IMR-90 (cell line): Measurements from ENCODE around the gene IFT52. TPM values are rescaled to one million over a fixed set of nuclear protein-coding genes. Genes with fewer than 3 reads are reported as not detected.

Source experiments
- ATAC-seq: fragments of 200-7000 bp; cut with Tn5 transposase; 2 replicates; pipeline ENCODE4 v1.9.1; 2020; ENCODE audit warnings: low read depth, mild to moderate bottlenecking, moderate library complexity
- BruUV-seq: library from RNA; stranded (reverse); fragments of 400-500 nt; replicated peaks from 2 replicates; lab custom pipeline; 2021; lab: Mats Ljungman, UMichigan
- CTCF ChIA-PET: fragments of 300-600 bp; formaldehyde crosslinking; extraction: SDS; loops from one replicate; lab custom pipeline; 2021; ENCODE audit warnings: antibody characterized with exemption; lab: Yijun Ruan, JAX
- POLR2A ChIA-PET: fragments of 300-600 bp; sonication (Branson Sonifier 250); formaldehyde crosslinking; loops from one replicate; lab custom pipeline; 2022; ENCODE audit warnings: antibody characterized with exemption; ENCODE audit not compliant: unreplicated experiment; lab: Charles Lee
- DNase-seq: peaks from one replicate; pipeline ENCODE4 v3.0.0; 2013
- H2AFZ ChIP-seq: replicated peaks from 2 replicates; pipeline ENCODE3; 2013; ENCODE audit warnings: low read length, mild to moderate bottlenecking; ENCODE audit not compliant: poor library complexity
- H2AK5ac ChIP-seq: 2 replicates; pipeline ENCODE4 v1.6.1; 2013; ENCODE audit warnings: low read depth, low read length, inconsistent platforms
- H2AK9ac ChIP-seq: replicated peaks from 2 replicates; pipeline ENCODE3; 2013; ENCODE audit warnings: mild to moderate bottlenecking, low read depth, low read length, moderate library complexity; ENCODE audit not compliant: poor library complexity
- H2BK120ac ChIP-seq: 2 replicates; pipeline ENCODE4 v1.6.1; 2013; ENCODE audit warnings: low read depth, low read length, inconsistent platforms
- H2BK15ac ChIP-seq: 3 replicates; pipeline ENCODE4 v1.6.1; 2013; ENCODE audit warnings: low read depth, low read length, inconsistent platforms
- H2BK20ac ChIP-seq: 2 replicates; pipeline ENCODE4 v1.6.1; 2013; ENCODE audit warnings: low read depth, mild to moderate bottlenecking, inconsistent platforms, low read length, moderate library complexity
- H2BK5ac ChIP-seq: 2 replicates; pipeline ENCODE4 v1.6.1; 2013; ENCODE audit warnings: mild to moderate bottlenecking, low read depth, low read length, inconsistent platforms; ENCODE audit not compliant: poor library complexity, severe bottlenecking
- H3K14ac ChIP-seq: replicated peaks from 2 replicates; pipeline ENCODE4 v1.6.1; 2013; ENCODE audit warnings: low read depth, low read length, inconsistent platforms
- H3K18ac ChIP-seq: 2 replicates; pipeline ENCODE4 v1.6.1; 2013; ENCODE audit warnings: low read depth, low read length, control low read depth
- H3K23ac ChIP-seq: 2 replicates; pipeline ENCODE4 v1.6.1; 2013; ENCODE audit warnings: low read depth, low read length, inconsistent platforms
- H3K27ac ChIP-seq: 2 replicates; pipeline ENCODE4 v1.5.1; 2013; ENCODE audit warnings: mild to moderate bottlenecking, control low read depth, low read length; ENCODE audit not compliant: insufficient read depth
- H3K27me3 ChIP-seq: 2 replicates; pipeline ENCODE4 v1.6.1; 2013; ENCODE audit warnings: low read length; ENCODE audit not compliant: control insufficient read depth, insufficient read depth
- H3K36me3 ChIP-seq: 2 replicates; pipeline ENCODE4 v1.6.1; 2013; ENCODE audit warnings: low read length, mixed read lengths; ENCODE audit not compliant: control insufficient read depth, insufficient read depth
- H3K4ac ChIP-seq: 2 replicates; pipeline ENCODE4 v1.6.1; 2013; ENCODE audit warnings: low read depth, low read length, inconsistent platforms
- H3K4me1 ChIP-seq: 2 replicates; pipeline ENCODE4 v1.6.1; 2013; ENCODE audit warnings: low read length, mixed read lengths; ENCODE audit not compliant: control insufficient read depth, insufficient read depth
- H3K4me2 ChIP-seq: 2 replicates; pipeline ENCODE4 v1.6.1; 2013; ENCODE audit warnings: low read depth, mild to moderate bottlenecking, control low read depth, low read length, moderate library complexity
- H3K4me3 ChIP-seq: 2 replicates; pipeline ENCODE4 v1.5.1; 2013; ENCODE audit warnings: low read depth, mild to moderate bottlenecking, control low read depth, low read length, moderate library complexity; ENCODE audit not compliant: insufficient read depth
- H3K56ac ChIP-seq: 2 replicates; pipeline ENCODE4 v1.6.1; 2013; ENCODE audit warnings: low read length, inconsistent platforms; ENCODE audit not compliant: insufficient read depth; ENCODE audit errors: extremely low read depth
- H3K79me1 ChIP-seq, 2 experiments: 2 replicates each; pipeline ENCODE4 v1.6.1; 2013; ENCODE audit warnings: low read length in 2 of 2, inconsistent platforms in 1 of 2, low read depth in 1 of 2
- H3K9ac ChIP-seq: 2 replicates; pipeline ENCODE4 v1.6.1; 2013; ENCODE audit warnings: low read depth, low read length, control low read depth
- H3K9me1 ChIP-seq: 2 replicates; pipeline ENCODE4 v1.6.1; 2013; ENCODE audit warnings: low read length, inconsistent platforms; ENCODE audit not compliant: insufficient read depth
- H3K9me3 ChIP-seq: 2 replicates; pipeline ENCODE4 v1.6.1; 2013; ENCODE audit warnings: low read length; ENCODE audit not compliant: control insufficient read depth, insufficient read depth
- H4K20me1 ChIP-seq: 2 replicates; pipeline ENCODE4 v1.6.1; 2013; ENCODE audit warnings: low read length, inconsistent platforms; ENCODE audit not compliant: insufficient read depth
- H4K5ac ChIP-seq: 2 replicates; pipeline ENCODE4 v1.6.1; 2013; ENCODE audit warnings: mild to moderate bottlenecking, low read depth, low read length, control low read depth
- H4K8ac ChIP-seq, 2 experiments: 2 replicates each; pipeline ENCODE4 v1.6.1; 2013; ENCODE audit warnings: low read depth in 2 of 2, low read length in 2 of 2, control low read depth in 1 of 2, inconsistent platforms in 1 of 2
- H4K91ac ChIP-seq: 2 replicates; pipeline ENCODE4 v1.6.1; 2013; ENCODE audit warnings: low read depth, low read length, inconsistent platforms; ENCODE audit not compliant: insufficient read depth
- CHD1 ChIP-seq: IDR thresholded peaks from 2 replicates; pipeline ENCODE4 v1.6.1; 2012; ENCODE audit warnings: low read depth, low read length, improper control_type of control experiment
- MAFK ChIP-seq: IDR thresholded peaks from 2 replicates; pipeline ENCODE4 v1.6.1; 2012; ENCODE audit warnings: low read depth, low read length, improper control_type of control experiment
- MAZ ChIP-seq: IDR thresholded peaks from 2 replicates; pipeline ENCODE4 v1.6.1; 2012; ENCODE audit warnings: low read depth, mild to moderate bottlenecking, low read length, improper control_type of control experiment, moderate library complexity, borderline replicate concordance
- POLR2A ChIP-seq: IDR thresholded peaks from 2 replicates; pipeline ENCODE4 v1.6.1; 2012; ENCODE audit warnings: mild to moderate bottlenecking, low read depth, low read length
- RCOR1 ChIP-seq: IDR thresholded peaks from 2 replicates; pipeline ENCODE4 v1.6.1; 2012; ENCODE audit warnings: mild to moderate bottlenecking, low read length, improper control_type of control experiment; ENCODE audit not compliant: insufficient replicate concordance
- RFX5 ChIP-seq: IDR thresholded peaks from 2 replicates; pipeline ENCODE4 v1.8.0; 2012; ENCODE audit warnings: low read depth, mild to moderate bottlenecking, low read length, moderate library complexity
- SMC3 ChIP-seq: fragments of 150-350 bp; IDR thresholded peaks from 2 replicates; pipeline ENCODE4 v1.6.1; 2016; ENCODE audit warnings: low read depth, mild to moderate bottlenecking, antibody characterized with exemption, low read length, moderate library complexity
- WGBS, 2 experiments: methylation state at CpG; one replicate each; pipeline versions ENCODE4 v1.1.5 to v1.1.7; 2013; ENCODE audit warnings: missing lambda C conversion rate in 2 of 2; ENCODE audit not compliant: insufficient read length in 1 of 2; ENCODE audit errors: extremely low coverage in 2 of 2; 5-methylcytosine and 5-hydroxymethylcytosine counted together
- dilution Hi-C: fragments of 300-500 bp; cut with HindIII; formaldehyde crosslinking; loops from one replicate; pipeline ENCODE4 v1.14.3; 2018; ENCODE audit warnings: low sequenced_read_pairs; ENCODE audit not compliant: unreplicated experiment
- in situ Hi-C: fragments of 300-500 bp; cut with MboI; formaldehyde crosslinking; loops from 3 replicates; pipeline ENCODE4 v1.14.3; 2019; ENCODE audit warnings: low sequenced_read_pairs, inconsistent platforms, mixed read lengths
- intact Hi-C: fragments of 100-400 bp; cut with micrococcal nuclease; formaldehyde crosslinking; loops from 2 replicates; pipeline ENCODE4 v1.10.0; 2022
- polyA plus RNA-seq, 3 experiments: library from polyadenylated mRNA; depleted of rRNA; stranded (reverse); fragments of >200 nt; gene quantifications; 2 replicates each; pipeline ENCODE4 v1.2.3, GENCODE V29; 2012; ENCODE audit warnings: low replicate concordance in 1 of 3
- total RNA-seq: library from RNA; depleted of rRNA; stranded (reverse); fragments of >200 nt; gene quantifications from 2 replicates; pipeline ENCODE4 v1.2.3, GENCODE V29; 2012

Gene IFT52
- total and polyA plus RNA-seq, 2 of the 4 experiments (the other 2 are of a cell fraction) = 31.2 to 55.6 TPM

DNA sequence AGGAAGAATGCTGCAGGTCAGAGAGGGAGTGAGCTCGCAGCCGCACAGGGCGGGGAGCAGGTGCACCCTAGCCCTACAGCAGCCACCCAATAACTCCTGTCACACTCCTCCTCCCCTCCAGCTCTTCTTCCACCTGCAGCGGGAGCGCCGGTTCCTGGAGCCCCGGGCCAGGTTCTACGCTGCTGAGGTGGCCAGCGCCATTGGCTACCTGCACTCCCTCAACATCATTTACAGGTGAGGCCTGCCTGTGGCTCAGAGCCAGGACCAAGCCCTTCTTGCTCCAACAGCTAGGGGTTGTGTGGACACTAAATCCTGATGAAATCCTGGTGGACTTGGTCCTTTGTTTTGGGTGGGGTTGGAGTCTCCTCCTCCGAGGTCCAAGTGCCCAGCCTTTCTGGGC, 20.2 kb upstream of the IFT52 start:
- ChIA-PET CTCF (no interaction called here), POLR2A (no interaction called here)
- Histone ChIP-seq H2BK15ac (no peak overlapping the region), H3K18ac (no peak overlapping the region), H3K4ac (no peak overlapping the region), H3K9me3 (no peaks in the 10 kb centered on the region), H3K27me3 (peaks cover 17% of the 10 kb centered on the region), H2AFZ (no peak overlapping the region), H2BK20ac (no peak overlapping the region), H4K91ac (no peak overlapping the region), H4K5ac (no peak overlapping the region), H3K14ac (no peak overlapping the region), H3K9me1 (no peaks in the 10 kb centered on the region; the same call in 1 of the 2 replicates), H3K23ac (no peak overlapping the region), H3K27ac (no peak overlapping the region), H2BK120ac (no peak overlapping the region), H3K9ac (no peak overlapping the region), H2BK5ac (no peak overlapping the region), H3K4me3 (no peak overlapping the region), H4K20me1 (no peaks in the 10 kb centered on the region), H2AK5ac (no peak overlapping the region), H3K4me1 (no peaks in the 10 kb centered on the region), H3K79me1 (no peaks in the 10 kb centered on the region), H3K36me3 (no peaks in the 10 kb centered on the region), H2AK9ac (no peak overlapping the region), H3K4me2 (no peak overlapping the region), H4K8ac (no peak overlapping the region), H3K56ac (no peak overlapping the region)
- no TSS peak for BruUV-seq
- in situ Hi-C loops (no loop called here), dilution Hi-C loops (no loop called here), intact Hi-C loops (no loop called here)
- TF ChIP-seq RCOR1 = no peak
- TF ChIP-seq POLR2A = no peak
- TF ChIP-seq CHD1 = no peak
- no peak for TF ChIP-seq RFX5
- no peak for TF ChIP-seq MAFK
- no peak for TF ChIP-seq SMC3
- TF ChIP-seq MAZ = no peak
- ATAC-seq (no peak), DNase-seq (no peak)
- 60% methylated on average over 2 of the region's 10 CpGs; no CpG with 5 or more reads in 1 of the 2 experiments for WGBS, 2 experiments
